Measurements from ENCODE around the gene SRRM2.

The SRRM2 gene

GRCh38 chr16:2811703-2812471 lies 59.4 kb downstream of the SRRM2 start:
- H3K27me3 ChIP-seq (ENCODE audit: control insufficient read depth, insufficient read depth, low read length) = peaks cover 2% of the 10 kb centered on the region
- H3K4me3 ChIP-seq (ENCODE audit: low read length) = no peak overlapping the region
- no peaks in the 10 kb centered on the region for H3K4me1 ChIP-seq (ENCODE audit: control insufficient read depth, insufficient read depth, low read length)
- no peak overlapping the region for H3K27ac ChIP-seq (ENCODE audit: low read depth, low read length)
- H3K36me3 ChIP-seq (ENCODE audit: control insufficient read depth, insufficient read depth, low read length) = no peaks in the 10 kb centered on the region
- no peak overlapping the region for H3K9ac ChIP-seq (ENCODE audit: low read length)

GRCh38 chr16:2813771-2814221 lies 61.4 kb downstream of the SRRM2 start:
- Histone ChIP-seq H3K4me3 (ENCODE audit: low read length) (no peak overlapping the region), H3K9ac (ENCODE audit: low read length) (no peak overlapping the region), H3K27ac (ENCODE audit: low read depth, low read length) (no peak overlapping the region), H3K36me3 (ENCODE audit: control insufficient read depth, insufficient read depth, low read length) (no peaks in the 10 kb centered on the region), H3K27me3 (ENCODE audit: control insufficient read depth, insufficient read depth, low read length) (peaks cover 2% of the 10 kb centered on the region), H3K4me1 (ENCODE audit: control insufficient read depth, insufficient read depth, low read length) (no peaks in the 10 kb centered on the region)

- Histone ChIP-seq H3K4me1 (ENCODE audit: control insufficient read depth, insufficient read depth, low read length) (no peaks in the 10 kb centered on the region), H3K27me3 (ENCODE audit: control insufficient read depth, insufficient read depth, low read length) (peaks cover 2% of the 10 kb centered on the region), H3K27ac (ENCODE audit: low read depth, low read length) (no peak overlapping the region), H3K9ac (ENCODE audit: low read length) (no peak overlapping the region), H3K36me3 (ENCODE audit: control insufficient read depth, insufficient read depth, low read length) (no peaks in the 10 kb centered on the region), H3K4me3 (ENCODE audit: low read length) (no peak overlapping the region)
Observed at GRCh38 chr16:2814551-2815298, 62.3 kb downstream of the SRRM2 start.

- H3K36me3 ChIP-seq (ENCODE audit: control insufficient read depth, insufficient read depth, low read length) = no peaks in the 10 kb centered on the region
- H3K27ac ChIP-seq (ENCODE audit: low read depth, low read length) = no peak overlapping the region
- H3K27me3 ChIP-seq (ENCODE audit: control insufficient read depth, insufficient read depth, low read length) = peaks cover 2% of the 10 kb centered on the region
- H3K4me1 ChIP-seq (ENCODE audit: control insufficient read depth, insufficient read depth, low read length) = no peaks in the 10 kb centered on the region
- H3K4me3 ChIP-seq (ENCODE audit: low read length) = no peak overlapping the region
- H3K9ac ChIP-seq (ENCODE audit: low read length) = no peak overlapping the region
Observed at GRCh38 chr16:2815299-2815771, 62.9 kb downstream of the SRRM2 start.

GRCh38 chr16:2816751-2817339 lies 64.4 kb downstream of the SRRM2 start, which contains the start of gene PRSS21:
TSS of gene PRSS21 (plus strand) at chr16:2817237. CDS start at chr16:2817269, 32 bp downstream.
- no peak within 1 kb of the TSS for H3K4me3 ChIP-seq (ENCODE audit: low read length)
- H3K9ac ChIP-seq (ENCODE audit: low read length) = no peak within 1 kb of the TSS
- no peaks in the 10 kb centered on the region for H3K36me3 ChIP-seq (ENCODE audit: control insufficient read depth, insufficient read depth, low read length)
- H3K4me1 ChIP-seq (ENCODE audit: control insufficient read depth, insufficient read depth, low read length) = no peaks in the 10 kb centered on the region
- no peak within 1 kb of the TSS for H3K27ac ChIP-seq (ENCODE audit: low read depth, low read length)
- no peaks in the 10 kb centered on the region for H3K27me3 ChIP-seq (ENCODE audit: control insufficient read depth, insufficient read depth, low read length)

- H3K4me3 ChIP-seq (ENCODE audit: low read length) = no peak overlapping the region
- H3K27me3 ChIP-seq (ENCODE audit: control insufficient read depth, insufficient read depth, low read length) = no peaks in the 10 kb centered on the region
- no peak overlapping the region for H3K9ac ChIP-seq (ENCODE audit: low read length)
Observed at GRCh38 chr16:2817340-2818271, 65.2 kb downstream of the SRRM2 start.

GRCh38 chr16:2818272-2818876 lies 65.9 kb downstream of the SRRM2 start:
- Histone ChIP-seq H3K27ac (ENCODE audit: low read depth, low read length) (no peak overlapping the region), H3K4me3 (ENCODE audit: low read length) (no peak overlapping the region), H3K27me3 (ENCODE audit: control insufficient read depth, insufficient read depth, low read length) (no peaks in the 10 kb centered on the region), H3K36me3 (ENCODE audit: control insufficient read depth, insufficient read depth, low read length) (no peaks in the 10 kb centered on the region), H3K9ac (ENCODE audit: low read length) (no peak overlapping the region), H3K4me1 (ENCODE audit: control insufficient read depth, insufficient read depth, low read length) (no peaks in the 10 kb centered on the region)

More at GRCh38 chr16:2817340-2818271, 65.2 kb downstream of the SRRM2 start:
- Histone ChIP-seq H3K4me1 (ENCODE audit: control insufficient read depth, insufficient read depth, low read length) (no peaks in the 10 kb centered on the region), H3K27ac (ENCODE audit: low read depth, low read length) (no peak overlapping the region), H3K36me3 (ENCODE audit: control insufficient read depth, insufficient read depth, low read length) (no peaks in the 10 kb centered on the region)

GRCh38 chr16:2819179-2819938 lies 66.9 kb downstream of the SRRM2 start:
- H3K27ac ChIP-seq (ENCODE audit: low read depth, low read length) = no peak overlapping the region
- H3K9ac ChIP-seq (ENCODE audit: low read length) = no peak overlapping the region
- H3K36me3 ChIP-seq (ENCODE audit: control insufficient read depth, insufficient read depth, low read length) = no peaks in the 10 kb centered on the region
- H3K4me3 ChIP-seq (ENCODE audit: low read length) = no peak overlapping the region
- no peaks in the 10 kb centered on the region for H3K27me3 ChIP-seq (ENCODE audit: control insufficient read depth, insufficient read depth, low read length)
- H3K4me1 ChIP-seq (ENCODE audit: control insufficient read depth, insufficient read depth, low read length) = no peaks in the 10 kb centered on the region

GRCh38 chr16:2819939-2820835 lies 67.7 kb downstream of the SRRM2 start:
- H3K27ac ChIP-seq (ENCODE audit: low read depth, low read length) = no peak overlapping the region
- H3K27me3 ChIP-seq (ENCODE audit: control insufficient read depth, insufficient read depth, low read length) = no peaks in the 10 kb centered on the region
- H3K4me1 ChIP-seq (ENCODE audit: control insufficient read depth, insufficient read depth, low read length) = no peaks in the 10 kb centered on the region
- no peak overlapping the region for H3K9ac ChIP-seq (ENCODE audit: low read length)
- H3K36me3 ChIP-seq (ENCODE audit: control insufficient read depth, insufficient read depth, low read length) = no peaks in the 10 kb centered on the region
- no peak overlapping the region for H3K4me3 ChIP-seq (ENCODE audit: low read length)

Data from rectal smooth muscle tissue (tissue), 1 donor.